ENCODE data around the gene CERS5.

- TF ChIP-seq CTCF (IDR thresholded peaks at IDR 0.05) = no peak
- no peak for TF ChIP-seq EZH2phosphoT487 (IDR thresholded peaks at IDR 0.05)
- no peak for TF ChIP-seq EZH2 (IDR thresholded peaks at IDR 0.05)
These were observed 28.7 kb upstream of the CERS5 start for GRCh38 chr12:50195832-50196231.
